Omental fat pad (tissue), 4 donors: ENCODE data around the gene C2CD5. TPM values are rescaled to one million over a fixed set of nuclear protein-coding genes. Genes with fewer than 3 reads are reported as not detected.

Experiments
- ATAC-seq: fragments of 150-250 bp; one replicate; pipeline ENCODE4 v1.9.1; 2016; ENCODE audit warnings: mild to moderate bottlenecking, moderate library complexity; ENCODE audit not compliant: low FRiP score
- DNase-seq: peaks from one replicate; pipeline ENCODE4 v3.0.0-alpha.2; 2019; ENCODE audit warnings: low spot score
- total RNA-seq, 4 donors: library from RNA; depleted of rRNA; stranded (reverse); fragments of >200 nt; gene quantifications; one replicate each; pipeline ENCODE4 v1.1.0, GENCODE V29; 2016
- TF ChIP-seq, protein P1 (sequence below), 3 donors: fragments of 450-650 bp; IDR thresholded peaks; one replicate each; pipeline ENCODE4 v1.5.1; 2016 to 2017; ENCODE audit warnings: antibody characterized with exemption in 3 of 3, mild to moderate bottlenecking in 3 of 3, moderate library complexity in 2 of 3

Gene C2CD5
- total RNA-seq, 4 donors from 2014 or later, result 19.0 to 56.1 (median 26.7) TPM

DNA sequence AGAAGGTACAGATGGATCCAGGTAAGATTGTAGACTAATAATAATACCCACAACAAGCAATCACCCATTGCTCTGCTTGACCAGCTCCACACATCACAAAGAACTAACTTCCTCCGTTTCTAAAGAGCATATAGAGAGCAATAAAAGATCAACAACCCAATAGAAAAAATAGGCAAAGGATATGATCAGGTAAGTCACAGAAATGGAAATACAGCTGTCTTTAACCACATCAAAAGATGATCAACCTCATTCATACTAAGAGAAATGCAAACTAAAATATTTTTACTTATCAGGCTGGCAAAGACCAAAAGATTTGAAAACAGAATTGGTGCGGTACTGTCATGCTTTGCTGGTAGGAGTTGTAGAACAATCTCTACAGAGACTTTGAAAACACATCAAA, 8.9 kb downstream of the C2CD5 start:
- TF ChIP-seq, protein P1, sequence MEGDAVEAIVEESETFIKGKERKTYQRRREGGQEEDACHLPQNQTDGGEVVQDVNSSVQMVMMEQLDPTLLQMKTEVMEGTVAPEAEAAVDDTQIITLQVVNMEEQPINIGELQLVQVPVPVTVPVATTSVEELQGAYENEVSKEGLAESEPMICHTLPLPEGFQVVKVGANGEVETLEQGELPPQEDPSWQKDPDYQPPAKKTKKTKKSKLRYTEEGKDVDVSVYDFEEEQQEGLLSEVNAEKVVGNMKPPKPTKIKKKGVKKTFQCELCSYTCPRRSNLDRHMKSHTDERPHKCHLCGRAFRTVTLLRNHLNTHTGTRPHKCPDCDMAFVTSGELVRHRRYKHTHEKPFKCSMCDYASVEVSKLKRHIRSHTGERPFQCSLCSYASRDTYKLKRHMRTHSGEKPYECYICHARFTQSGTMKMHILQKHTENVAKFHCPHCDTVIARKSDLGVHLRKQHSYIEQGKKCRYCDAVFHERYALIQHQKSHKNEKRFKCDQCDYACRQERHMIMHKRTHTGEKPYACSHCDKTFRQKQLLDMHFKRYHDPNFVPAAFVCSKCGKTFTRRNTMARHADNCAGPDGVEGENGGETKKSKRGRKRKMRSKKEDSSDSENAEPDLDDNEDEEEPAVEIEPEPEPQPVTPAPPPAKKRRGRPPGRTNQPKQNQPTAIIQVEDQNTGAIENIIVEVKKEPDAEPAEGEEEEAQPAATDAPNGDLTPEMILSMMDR (IDR thresholded peaks at IDR 0.05), result no peak
- no peak for ATAC-seq

DNA sequence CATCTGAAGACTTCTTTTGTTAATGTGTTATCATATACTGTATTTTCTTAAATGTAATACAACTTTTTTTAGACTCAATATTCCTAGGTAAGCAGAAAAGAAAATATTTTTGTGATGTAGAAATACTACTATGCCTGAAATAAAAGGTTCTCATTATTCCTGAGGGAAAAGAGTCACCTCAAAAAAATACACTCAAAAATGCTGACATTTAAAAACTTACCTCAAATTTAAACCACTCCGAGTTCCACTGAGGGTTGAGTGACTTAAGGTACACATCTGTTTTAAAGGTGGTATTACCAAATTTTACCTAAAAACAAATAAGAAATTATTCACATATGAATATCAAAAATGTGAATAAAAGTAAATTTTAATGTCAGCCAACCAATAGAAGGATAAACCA, 9.3 kb downstream of the C2CD5 start:
- TF ChIP-seq, protein P1 (IDR thresholded peaks at IDR 0.05), result no peak

More for the DNA sequence above, 8.9 kb downstream of the C2CD5 start:
- DNase-seq, result no peak

DNA sequence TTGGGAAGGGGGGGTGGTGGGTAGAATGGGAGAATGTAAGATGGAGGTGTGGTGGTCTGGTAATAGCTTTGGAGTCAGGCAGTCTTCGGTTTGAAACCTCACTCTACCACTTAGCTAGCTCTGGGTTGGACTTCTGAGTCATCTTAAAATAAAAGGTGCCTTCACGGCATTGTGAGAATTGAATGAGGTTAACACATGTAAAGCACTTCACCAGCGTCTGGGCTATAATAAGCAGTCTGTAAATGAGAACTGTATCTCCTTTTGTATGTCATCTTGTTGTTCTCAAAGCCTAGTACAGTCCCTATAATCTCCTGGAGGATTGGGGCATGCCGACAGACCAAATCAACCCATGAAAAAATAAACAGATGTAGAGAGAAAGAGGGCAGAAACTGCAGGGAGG, 11.2 kb downstream of the C2CD5 start:
- TF ChIP-seq, protein P1 (IDR thresholded peaks at IDR 0.05), result no peak
- no peak for DNase-seq

More for the DNA sequence above, 9.3 kb downstream of the C2CD5 start:
- ATAC-seq, result no peak
- no peak for DNase-seq

DNA sequence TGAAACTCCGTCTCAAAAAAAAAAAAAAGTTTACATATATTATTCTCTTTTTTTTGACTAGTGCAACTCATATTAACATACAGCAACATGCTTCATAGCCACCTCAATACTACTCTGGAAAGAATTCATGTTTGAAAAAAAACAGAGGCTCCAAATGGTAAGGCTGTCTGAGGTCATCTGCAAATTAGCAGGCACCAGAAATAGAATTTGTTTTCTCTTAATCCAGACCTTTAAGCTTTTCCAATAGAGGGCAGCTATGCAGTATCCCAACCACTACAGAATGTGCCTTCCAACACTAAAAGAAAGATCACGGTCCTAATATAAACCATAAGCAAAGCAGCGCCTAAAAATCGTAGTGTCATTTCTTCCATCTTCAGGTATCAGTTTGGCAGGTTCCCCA, 12.0 kb downstream of the C2CD5 start:
- TF ChIP-seq, protein P1 (IDR thresholded peaks at IDR 0.05), result no peak
- ATAC-seq, result no peak
- no peak for DNase-seq

More for the DNA sequence above, 11.2 kb downstream of the C2CD5 start:
- no peak for ATAC-seq

DNA sequence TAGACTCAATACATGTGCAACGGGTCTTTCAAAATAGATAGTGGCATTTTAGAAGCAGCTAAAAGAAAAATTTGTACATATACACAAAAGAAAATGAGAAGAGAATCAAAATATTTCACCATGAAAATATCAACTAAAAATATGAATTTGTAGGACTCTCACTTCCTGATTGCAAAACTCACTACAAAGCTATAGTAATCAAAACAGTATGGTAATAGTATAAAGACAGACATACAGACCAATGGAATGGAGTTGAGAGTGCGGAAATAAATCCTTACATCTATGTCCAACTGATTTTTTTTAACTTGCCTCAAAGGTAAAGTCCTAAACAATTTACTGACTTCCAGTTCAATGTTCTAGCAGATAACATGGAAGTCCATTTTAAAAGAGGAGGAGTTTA, 13.1 kb downstream of the C2CD5 start:
- no peak for ATAC-seq
- TF ChIP-seq, protein P1 (IDR thresholded peaks at IDR 0.05), result no peak
- DNase-seq, result no peak

DNA sequence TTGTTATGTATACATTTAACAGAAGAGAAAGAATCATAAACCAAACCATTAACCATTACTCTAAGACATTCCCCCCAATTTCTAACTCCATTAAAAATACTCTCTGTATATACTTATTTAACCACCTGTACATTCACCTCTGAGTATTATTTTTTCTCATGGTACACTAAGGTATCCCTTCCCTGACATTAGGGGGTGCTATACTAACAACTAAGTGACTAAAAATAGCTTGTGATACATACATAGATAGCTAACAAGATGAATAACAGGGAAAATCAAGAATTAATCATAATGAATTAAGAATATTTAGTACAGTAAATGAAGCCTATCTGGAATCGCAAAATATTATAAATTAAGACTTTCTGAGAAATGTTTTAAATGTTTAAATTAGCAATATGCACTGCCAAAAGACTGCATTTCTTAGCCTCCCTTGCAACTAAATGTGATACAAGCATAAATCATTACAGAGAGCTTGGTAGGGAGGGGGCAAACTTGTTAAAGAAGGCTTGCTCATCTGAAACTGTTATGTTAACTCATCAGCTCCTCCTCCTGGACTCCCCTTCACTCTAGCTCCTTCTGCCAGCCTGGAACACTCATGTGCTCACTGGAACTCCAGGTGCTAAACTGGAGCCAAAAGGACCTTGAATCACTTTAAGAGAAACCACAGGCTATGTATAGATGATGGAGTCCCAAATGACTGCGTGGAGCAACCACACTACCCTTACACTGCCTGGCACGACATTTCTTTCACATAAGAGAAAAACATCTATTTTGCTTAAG, 14.9 kb downstream of the C2CD5 start:
- TF ChIP-seq, protein P1 (IDR thresholded peaks at IDR 0.05), result no peak
- no peak for DNase-seq
- ATAC-seq, result peak; percentile 57

DNA sequence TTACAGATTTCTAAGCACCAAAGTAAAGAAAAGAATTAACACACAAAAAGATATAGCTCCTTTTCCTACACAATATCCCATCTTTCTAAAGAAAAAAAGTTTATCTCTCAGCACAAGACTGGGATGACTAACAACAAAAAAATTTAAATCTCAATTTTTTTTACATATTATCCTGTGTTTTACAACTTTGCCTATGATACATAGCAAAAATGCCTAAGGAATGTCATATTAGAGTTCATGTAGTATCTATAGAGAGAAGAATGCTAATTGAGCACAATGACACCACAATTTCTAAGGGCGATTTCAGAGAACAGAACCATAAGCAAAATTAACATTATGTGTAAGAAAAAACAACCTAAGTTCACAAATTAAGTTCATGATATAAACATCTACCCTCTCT, 16.3 kb downstream of the C2CD5 start:
- TF ChIP-seq, protein P1 (IDR thresholded peaks at IDR 0.05), result no peak
- no peak for ATAC-seq
- DNase-seq, result no peak
